Stimulated activated CD8-positive, alpha-beta memory T cell treated with anti-CD3 and anti-CD28 coated beads, Interleukin-7, amount 100 ng/mL, for 24 hours (primary cell): Measurements from ENCODE around the gene CLEC17A.
"Not testable (repeated sequence)": the region's sequence is repeated elsewhere in the genome, so short reads cannot be mapped to it uniquely, and the experiment has no call there.

Experiments used
- DNase-seq: peaks from one replicate; pipeline ENCODE4 v3.0.0-alpha.2; 2020; ENCODE audit warnings: low read depth

Gene CLEC17A

GRCh38 chr19:14559916-14560775 is 22.7 kb upstream of the CLEC17A start:
- DNase-seq: no peak

- DNase-seq: no peak
These were observed 22.1 kb upstream of the CLEC17A start for GRCh38 chr19:14560776-14561108.

GRCh38 chr19:14561249-14561648 is 21.6 kb upstream of the CLEC17A start:
- DNase-seq: no peak

DNA sequence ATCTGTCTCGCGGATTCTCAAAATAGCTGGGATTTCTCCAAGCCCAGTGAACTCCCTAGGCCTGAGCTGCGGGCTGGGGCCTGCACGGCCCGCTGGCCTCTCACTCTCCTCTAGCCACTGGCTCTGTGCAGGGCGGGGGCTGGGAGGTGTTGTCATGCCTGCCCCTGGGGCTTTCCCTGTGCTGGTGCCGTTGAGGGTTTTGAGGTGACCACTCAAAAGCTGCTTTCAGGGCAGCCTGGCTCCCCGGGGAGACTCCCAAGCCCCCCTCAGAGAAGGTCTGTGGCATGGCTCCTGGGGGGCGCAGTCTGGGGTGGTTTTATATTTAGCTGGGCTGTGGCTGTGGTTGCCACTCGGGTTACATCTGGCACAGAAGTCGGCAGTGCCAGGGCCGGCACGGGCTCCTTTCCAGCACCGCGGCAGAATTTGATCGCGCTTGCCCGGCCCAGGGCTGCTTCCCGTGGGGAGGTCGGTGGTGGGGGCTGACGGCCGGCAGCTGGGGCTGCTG is 21.0 kb upstream of the CLEC17A start:
- no peak for DNase-seq

DNA sequence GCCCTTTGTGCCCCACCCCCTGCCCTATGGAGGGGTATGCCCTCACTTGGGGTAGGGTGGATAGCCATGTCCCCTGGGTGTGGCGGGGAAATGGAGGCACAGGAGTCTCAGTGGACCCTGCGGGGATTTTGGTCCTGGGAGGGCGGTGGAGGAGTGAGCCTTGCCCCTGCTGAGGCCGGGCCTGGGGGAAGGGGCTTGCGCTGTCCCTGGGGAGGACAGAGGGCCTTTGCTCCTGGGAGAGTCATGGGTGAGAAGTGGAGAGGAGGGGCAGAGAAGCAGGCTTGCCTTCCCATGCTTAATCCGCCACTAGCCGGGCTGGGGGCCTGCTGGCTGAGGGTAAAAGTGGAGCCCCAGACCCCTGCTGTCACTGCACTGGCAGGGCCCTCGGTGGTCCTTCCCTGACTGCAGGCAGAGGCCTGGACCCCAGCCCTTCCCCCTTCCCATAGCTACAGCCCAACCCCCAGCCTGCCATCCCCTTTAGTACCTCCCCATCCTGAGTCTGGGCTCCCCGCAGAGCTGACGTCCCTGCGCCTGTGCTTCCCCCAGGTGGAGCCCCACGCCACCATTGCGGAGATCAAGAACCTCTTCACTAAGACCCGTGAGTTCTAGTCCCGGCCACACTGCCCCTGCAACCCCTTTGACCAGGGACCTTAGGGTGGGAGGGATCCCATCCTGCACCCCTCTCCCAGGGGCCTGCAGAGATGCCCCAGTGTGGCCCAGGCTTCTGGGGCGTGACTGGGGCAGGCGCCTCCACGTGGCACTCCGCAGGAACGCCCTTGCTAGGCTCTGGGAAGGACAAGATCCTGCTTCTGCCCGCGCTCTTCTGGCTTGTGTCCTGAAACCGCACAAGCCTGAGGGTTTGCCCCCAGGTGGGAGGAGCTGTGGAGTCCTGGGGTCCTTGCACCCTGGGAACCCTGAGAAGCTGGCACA is 20.0 kb upstream of the CLEC17A start:
- no peak for DNase-seq

DNA sequence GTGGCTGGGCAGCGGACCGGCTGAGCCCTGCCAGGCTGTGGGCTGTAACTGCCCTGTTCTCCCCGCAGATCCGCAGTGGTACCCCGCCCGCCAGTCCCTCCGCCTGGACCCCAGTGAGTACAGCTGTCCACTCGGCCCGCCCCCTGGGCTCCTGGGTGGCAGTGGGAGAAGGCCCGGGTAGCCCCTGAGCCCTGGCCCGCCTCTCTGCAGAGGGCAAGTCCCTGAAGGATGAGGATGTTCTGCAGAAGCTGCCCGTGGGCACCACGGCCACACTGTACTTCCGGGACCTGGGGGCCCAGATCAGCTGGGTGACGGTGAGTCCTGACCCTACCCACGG is 19.3 kb upstream of the CLEC17A start:
- no peak for DNase-seq

DNA sequence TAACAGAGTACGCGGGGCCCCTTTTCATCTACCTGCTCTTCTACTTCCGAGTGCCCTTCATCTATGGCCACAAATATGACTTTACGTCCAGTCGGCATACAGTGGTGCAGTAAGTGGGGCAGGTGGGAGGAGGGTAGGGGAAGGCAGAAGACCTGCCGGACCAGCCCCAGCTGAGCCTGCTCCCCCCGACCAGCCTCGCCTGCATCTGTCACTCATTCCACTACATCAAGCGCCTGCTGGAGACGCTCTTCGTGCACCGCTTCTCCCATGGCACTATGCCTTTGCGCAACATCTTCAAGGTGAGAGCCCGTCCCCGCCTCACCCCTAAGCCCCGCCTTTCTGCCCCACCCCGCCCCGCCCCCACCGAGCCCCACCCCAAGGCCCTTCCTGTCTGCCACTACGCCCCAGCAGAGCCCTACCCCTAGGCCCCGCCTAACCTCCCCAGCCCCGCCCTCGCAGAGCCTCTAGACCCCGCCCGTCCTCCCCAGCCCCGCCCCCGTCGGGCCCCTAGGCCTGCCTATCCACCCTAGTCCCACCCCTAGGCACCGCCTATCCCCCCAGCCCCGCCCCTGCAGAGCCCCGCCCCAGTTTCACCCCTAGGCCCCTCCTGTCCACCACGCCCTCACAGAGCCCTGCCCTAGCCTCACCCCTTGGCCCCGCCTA is 18.8 kb upstream of the CLEC17A start:
- peak; percentile 52 for DNase-seq

DNA sequence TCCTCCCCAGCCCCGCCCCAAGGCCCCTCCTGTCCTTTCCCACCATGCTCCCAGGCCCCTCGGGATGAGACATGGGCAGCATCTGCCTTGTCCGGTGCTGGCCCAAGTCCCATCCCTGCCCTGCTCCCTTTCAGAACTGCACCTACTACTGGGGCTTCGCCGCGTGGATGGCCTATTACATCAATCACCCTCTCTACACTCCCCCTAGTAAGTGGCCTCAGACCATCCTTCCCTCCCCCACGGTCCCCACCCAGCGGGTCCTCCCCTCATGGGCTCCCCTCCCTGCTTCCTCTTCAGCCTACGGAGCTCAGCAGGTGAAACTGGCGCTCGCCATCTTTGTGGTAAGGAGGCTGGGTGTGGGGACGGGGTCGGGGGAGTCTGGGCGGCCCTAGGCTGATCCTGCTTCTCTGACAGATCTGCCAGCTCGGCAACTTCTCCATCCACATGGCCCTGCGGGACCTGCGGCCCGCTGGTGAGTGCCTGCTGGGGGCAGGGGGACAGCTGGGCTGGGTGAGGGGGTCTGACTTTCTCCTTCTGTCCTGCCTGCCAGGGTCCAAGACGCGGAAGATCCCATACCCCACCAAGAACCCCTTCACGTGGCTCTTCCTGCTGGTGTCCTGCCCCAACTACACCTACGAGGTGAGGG is 18.1 kb upstream of the CLEC17A start:
- DNase-seq: not testable (repeated sequence)

- no peak for DNase-seq
These were observed 17.6 kb upstream of the CLEC17A start for GRCh38 chr19:14565298-14565679.

GRCh38 chr19:14565765-14566711 is 16.8 kb upstream of the CLEC17A start:
- no peak for DNase-seq

- DNase-seq: no peak
These were observed 16.2 kb upstream of the CLEC17A start for GRCh38 chr19:14566712-14567077.

DNA sequence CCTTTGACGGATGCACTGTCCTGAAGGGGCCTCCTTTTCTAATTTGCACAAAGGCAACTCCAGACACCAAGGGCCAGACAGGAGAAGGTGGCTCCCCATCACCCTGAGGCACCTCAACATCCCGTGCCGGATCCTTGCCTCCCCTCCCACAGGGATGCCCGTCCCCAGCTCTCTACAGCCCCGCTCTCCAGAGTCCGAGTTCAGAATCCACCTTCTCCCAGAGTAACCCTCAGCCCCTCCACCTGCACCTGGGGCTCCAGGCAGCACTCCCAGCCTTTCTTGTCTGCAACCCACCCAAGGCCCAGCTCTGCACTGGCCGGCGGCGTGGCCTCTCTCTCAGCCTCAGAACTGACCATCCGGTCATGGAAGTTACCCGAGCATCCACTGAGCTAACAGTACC is 15.8 kb upstream of the CLEC17A start:
- no peak for DNase-seq

DNA sequence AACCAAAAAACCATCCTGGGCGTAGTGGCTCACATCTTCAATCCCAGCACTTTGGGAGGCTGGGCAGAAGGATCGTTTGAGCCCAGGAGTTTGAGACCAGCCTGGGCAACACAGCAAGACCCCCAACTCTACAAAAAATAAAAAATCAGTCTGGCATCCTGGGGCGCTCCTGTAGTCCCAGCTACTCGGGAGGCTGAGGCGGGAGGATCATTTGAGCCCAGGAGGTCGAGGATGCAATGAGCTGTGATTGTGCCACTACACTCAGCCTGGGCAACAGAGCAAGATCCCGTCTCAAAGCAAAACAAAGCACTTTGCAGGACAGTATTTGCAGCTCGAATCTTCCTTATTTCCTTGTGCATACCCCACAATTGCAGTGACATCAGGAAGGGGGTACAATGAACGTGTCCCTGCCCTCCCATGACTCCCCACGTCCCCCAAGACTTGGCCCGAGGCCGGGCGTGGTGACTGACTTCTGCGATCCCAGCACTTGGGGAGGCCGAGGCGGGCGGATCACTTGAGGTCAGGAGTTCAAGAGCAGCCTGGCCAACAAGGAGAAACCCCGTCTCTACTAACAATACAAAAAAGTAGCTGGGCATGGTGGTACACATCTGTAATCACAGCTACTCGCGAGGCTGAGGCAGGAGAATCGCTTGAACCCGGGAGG is 11.9 kb upstream of the CLEC17A start:
- DNase-seq: no peak

DNA sequence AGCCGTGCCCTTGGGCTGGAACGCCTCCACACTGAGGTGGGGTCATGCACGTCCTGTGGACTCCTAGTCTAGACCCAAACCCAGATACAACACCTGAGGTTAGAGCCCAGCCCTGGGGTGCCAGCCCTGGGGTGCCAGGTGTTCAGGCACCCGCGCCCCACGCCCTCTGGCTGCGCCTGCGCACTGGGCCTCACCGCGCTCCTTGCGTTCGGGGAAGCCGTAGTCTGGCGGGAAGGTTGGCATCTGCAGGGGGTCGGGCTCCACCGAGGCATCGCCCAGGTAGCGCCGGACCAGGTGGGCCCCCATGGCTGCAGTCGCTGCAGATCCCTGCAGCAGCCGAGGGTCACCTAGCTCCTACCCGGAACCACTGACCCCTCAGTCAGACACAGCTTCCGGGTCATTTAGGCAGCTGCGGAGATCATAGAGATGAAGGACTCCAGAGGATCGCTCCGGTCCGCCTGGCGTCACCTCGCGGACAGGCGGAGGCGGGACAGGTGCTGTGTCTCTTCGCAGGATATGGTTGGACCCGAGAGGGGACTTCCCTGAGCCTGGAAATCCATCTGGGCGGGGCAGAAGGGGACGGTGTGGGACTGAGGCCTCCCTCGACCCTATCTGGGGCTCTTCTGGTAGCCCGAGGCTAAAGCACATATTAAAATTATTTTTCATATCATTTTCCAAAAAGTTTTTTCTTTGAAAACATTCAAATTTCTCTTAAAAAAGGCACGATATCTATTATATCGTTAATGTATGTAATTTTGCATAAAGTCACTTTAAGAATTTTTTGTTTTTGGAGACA is 11.0 kb upstream of the CLEC17A start, which contains the start of gene NDUFB7:
TSS of gene NDUFB7 (minus strand) at position 372 of the 796 bp plus-strand sequence. CDS start at position 306, 66 bp downstream.
- peak; percentile 63 for DNase-seq

DNA sequence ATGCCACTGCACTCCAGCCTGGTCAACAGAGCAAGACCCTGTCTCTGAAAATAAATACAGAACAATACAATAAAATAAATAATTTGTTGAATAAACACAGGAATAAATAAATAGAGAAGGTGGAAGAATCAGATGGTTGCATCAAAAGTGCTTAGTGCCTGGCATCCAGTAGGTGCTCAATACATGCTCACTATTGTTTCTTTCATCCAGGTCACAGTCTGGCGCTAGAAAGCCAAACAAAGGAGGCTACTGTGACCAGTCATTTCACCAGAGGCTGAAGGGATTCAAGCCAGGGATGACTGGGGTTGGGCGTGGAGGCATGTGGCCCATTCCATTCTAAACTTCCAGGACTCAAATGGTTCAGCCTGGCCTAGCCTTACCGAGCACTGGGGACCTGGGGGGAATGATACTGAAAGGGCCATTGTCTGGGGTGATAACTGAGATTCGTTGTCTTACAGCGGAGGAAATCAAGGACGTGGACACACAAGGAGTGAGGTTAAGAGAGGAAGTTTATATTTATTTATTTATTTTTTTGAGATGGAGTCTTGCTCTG is 7.4 kb upstream of the CLEC17A start:
- DNase-seq: no peak

DNA sequence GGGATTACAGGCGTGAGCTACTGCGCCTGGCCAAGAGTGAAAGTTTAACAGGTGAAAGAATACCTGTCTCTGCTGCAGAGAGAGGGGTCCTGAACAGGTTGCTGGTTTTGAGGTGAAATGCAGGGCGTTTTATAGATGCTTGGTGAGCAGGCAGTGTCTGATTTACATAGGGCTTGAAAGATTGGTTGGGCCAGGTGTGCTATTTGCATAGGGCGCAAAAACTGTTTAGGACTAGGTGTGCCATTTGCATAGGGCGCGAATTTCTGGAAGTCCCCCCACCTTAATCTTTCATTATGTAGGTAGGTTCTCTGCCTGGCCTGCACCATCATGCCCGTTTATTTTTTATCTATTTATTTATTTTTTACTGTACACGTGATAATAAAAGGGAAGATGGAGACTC is 6.5 kb upstream of the CLEC17A start:
- DNase-seq: no peak

- no peak for DNase-seq
These were observed 5.6 kb upstream of the CLEC17A start for GRCh38 chr19:14577264-14577663.

DNA sequence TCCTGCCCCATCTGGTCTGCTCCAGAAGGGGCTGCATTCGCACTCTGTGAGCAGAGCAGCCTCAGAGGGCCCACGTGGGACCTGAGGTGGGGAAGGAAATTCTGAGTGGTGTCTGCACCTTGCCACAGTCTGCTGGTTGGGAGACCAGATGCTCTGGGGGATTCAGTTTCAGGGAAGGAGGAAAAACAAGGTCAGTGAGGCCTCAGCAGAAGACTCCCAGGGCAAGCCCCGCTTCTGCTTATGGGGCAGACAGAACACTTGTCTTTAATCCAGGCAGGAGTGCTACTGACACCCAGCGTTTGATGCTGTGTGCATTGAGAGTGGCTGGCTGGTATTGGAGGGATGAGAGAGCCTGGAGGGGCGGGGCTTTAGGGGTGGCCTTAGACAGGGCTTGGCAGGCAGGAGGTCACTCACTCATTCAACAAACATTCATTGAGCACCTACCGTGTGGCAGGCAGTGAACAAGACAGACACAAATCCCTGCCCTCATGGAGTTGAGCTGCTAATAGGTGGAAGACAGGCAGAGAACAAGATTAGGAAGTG is 4.9 kb upstream of the CLEC17A start:
- no peak for DNase-seq
